ENCODE measurements around the gene IFNK.

IFNK gene

DNA sequence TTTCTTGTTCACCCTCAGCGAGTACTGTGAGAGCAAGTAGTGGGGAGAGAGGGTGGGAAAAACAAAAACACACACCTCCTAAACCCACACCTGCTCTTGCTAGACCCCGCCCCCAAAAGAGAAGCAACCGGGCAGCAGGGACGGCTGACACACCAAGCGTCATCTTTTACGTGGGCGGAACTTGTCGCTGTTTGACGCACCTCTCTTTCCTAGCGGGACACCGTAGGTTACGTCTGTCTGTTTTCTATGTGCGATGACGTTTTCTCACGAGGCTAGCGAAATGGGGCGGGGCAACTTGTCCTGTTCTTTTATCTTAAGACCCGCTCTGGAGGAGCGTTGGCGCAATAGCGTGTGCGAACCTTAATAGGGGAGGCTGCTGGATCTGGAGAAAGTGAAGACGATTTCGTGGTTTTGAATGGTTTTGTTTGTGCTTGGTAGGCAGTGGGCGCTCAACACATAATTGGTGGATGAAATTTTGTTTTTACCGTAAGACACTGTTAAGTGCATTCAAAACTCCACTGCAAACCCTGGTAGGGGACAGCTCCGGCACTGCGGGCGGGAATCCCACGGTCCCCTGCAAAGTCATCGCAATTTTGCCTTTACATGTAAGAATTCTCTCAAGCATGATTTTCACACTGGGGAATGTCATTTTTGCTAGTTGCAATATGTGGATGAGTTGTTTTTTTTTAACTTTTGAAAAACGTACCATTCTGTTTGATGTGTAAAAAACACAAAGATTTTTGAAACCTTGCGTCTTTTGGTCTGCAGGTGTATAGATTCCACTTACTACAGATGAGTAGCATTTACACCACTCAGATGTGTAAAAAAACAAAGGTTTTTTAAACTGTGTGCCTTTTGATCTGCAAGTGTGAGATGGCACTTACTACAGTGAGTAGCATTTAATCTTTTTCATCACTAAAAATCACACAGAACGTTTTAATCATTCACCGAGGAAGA lies 49.8 kb downstream of the IFNK start:
- DNase-seq = peak; percentile 88

Data from stimulated activated CD4-positive, alpha-beta T cell treated with anti-CD3 and anti-CD28 coated beads, Interleukin-4, amount 100 ng/mL, for 1 hour (primary cell).